GM19468 (cell line): Measurements from ENCODE around the gene MYH11.
"Not testable (repeated sequence)": the region's sequence is repeated elsewhere in the genome, so short reads cannot be mapped to it uniquely, and the experiment has no call there.

Experiments
- ATAC-seq: cut with Tn5 transposase; IDR thresholded peaks from one replicate; pipeline ENCODE4 v1.9.1; 2021; ENCODE audit warnings: mild to moderate bottlenecking, moderate library complexity, moderate number of reproducible peaks; ENCODE audit not compliant: unreplicated experiment; ENCODE audit errors: extremely low read depth

Gene MYH11

GRCh38 chr16:15879255-15879811 lies 22.5 kb upstream of the MYH11 start:
- ATAC-seq, result no peak

- ATAC-seq, result no peak
Observed at GRCh38 chr16:15876503-15876902, 19.7 kb upstream of the MYH11 start.

GRCh38 chr16:15874745-15875314 lies 18.0 kb upstream of the MYH11 start:
- ATAC-seq, result no peak

- ATAC-seq, result no peak
Observed at GRCh38 chr16:15873737-15874136, 16.9 kb upstream of the MYH11 start.

DNA sequence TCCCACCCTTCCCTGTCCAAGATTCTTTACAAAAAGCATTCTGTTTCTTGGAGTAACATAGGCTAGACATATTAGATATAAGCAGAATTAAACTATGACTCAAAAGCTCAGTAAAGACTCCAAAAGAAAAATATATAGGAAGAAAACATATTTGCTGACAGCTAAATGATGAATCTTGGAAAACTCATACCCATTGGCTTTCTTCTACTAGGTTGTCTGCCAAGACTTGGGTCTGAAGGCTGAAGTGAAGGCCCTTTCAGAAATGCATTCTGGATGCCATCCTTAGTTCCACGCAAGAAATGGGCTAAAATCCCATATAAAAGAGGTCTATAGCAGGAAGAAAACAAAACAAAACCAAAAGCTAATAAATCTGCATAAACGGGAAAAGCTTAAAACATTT lies 16.5 kb upstream of the MYH11 start:
- ATAC-seq, result no peak

DNA sequence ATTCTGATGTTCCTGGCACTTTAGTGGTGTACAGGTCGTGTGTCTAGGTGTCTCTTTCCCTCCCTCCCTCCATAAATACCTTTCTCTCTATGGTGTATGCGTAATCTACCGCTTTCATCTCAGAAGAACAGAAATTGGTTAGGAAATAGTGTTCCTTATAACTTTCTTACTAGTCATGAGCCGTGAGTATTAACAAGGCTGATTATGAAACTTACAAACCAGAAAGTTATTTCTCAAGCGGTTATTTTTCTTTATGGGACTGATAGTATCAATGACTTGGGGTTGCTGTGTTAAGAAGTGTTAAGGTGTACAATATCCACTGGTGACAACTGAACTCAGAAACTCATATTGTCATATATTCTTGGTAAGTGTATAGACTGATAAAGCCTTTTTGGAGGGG lies 13.2 kb upstream of the MYH11 start:
- ATAC-seq, result no peak

GRCh38 chr16:15866451-15866850 lies 9.6 kb upstream of the MYH11 start:
- no peak for ATAC-seq

DNA sequence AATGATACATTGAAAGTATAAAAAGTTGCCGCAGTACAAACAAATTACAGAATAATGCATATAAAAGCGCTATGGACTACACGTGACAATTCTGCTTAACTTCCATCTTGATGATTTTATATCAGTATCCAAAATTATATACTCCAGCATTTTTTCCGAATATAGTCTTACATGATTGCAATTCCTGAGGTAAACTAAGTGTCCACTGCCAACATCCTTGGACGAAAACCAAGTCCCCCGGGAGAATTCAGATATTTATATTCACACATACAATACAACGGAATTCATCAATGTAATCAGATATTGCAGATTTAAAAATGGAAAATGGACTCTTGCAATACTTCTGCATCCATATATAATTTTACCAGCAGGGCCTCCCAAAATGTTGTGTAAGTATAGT lies 8.9 kb upstream of the MYH11 start:
- no peak for ATAC-seq

DNA sequence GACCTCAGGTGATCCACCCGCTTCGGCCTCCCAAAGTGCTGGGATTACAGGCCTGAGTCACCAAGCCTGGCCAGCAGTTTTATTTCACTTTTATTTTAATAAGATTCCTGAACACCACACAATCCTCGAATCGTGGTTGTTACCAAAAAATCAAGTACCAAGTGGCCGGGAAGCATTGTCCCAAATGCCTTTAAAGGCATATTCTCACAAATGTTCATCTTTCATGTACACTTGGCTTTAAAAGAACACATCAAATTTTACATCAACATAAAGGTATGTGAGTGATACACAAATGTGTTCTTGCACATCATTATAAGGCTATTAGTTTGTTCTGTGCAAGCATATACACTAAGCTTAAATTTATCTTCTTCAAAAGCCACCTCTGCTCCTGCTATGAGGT lies 8.1 kb upstream of the MYH11 start:
- ATAC-seq, result no peak

DNA sequence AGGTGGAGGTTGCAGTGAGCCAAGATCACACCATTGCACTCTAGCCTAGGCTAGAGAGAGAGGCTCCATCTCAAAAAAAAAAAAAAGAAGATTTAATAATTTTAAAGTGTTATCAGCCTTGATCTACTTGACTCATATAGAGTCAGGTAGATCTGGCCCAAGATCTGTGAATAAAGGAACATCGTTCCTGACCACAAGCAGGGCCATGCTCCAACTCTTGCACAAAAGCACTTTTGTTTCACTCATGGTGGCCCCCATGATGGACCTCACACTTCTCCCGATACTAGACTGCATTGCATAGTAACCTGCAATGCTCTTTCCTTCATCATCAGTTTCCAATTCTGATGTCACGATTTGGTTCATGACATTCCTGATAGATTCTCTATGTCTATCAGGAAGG lies 5.2 kb upstream of the MYH11 start:
- no peak for ATAC-seq

GRCh38 chr16:15858921-15859668 lies 2.3 kb upstream of the MYH11 start:
- no peak for ATAC-seq

DNA sequence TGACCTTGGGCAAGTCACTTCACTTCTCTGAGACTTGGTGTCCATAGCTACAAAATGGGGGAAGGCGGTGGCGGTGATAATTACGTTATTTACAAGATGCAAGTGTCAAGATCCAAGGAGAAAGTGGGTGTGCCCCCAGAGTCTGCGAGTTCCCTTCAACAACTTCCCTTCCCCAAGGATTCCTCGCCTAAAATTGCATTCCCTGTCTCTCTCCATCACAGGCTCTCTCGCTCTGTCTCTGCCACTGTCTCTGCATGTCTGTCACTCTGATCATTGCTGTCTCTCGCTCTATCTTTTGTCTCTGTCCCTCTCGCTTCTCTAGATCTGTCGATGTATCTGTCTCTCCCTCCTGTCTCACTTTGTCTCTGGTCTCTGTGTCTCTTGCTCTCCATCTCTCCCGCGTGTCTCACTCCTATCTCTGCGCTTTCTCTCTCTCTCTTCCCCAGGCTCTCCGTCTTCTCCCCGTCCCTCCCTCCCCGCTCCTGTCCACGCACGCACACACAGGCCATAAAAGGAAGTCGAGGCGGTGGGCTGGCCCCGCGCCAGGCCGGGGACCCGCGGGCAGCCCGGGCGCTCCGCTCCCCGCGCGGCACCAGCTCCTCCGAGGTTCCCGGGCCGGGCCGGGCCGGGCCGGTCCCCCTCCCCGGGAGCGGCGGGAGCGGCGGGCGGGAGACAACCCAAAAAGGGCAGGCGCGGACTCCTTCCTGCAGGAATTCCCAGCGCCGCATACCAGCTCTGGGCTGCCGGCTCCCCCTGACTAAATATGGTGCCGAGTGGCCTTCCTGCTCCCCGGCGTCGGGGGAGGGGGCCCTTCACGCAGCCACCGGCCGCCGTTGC lies 1.1 kb upstream of the MYH11 start:
- ATAC-seq, result no peak

DNA sequence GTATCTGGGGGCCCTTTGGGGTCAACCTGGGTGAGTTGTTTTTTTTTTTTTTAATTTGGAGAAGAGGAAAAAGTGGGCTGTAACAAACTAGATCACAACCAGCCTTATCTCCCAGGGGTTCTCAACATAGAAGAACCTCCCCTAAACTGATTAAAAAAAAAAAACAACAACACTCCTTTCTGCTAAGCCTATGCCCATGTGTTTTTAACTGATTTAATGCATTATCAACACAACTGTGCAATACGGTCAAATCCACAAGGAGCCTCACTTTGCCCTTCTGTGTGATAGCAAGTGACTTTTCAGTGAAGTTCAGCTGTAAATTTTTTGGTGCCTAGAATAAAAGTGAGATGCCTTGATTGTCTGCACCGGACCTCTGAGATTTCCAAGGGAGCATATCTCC lies 646 bp downstream of the MYH11 start:
- no peak for ATAC-seq

DNA sequence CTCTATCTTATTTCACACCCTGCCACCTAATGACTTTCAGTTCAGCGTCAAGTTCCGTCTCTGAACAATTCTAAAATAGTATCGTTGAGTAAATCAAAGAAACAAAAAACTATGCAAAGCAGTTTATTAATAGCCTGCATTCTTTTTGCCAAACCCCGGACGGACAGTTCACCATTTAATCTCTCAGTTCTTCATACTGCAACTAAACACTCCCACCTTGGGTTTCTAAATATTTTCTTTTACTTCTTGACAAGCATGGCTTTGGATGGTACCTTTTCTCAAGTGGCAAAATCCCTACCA lies 1.2 kb downstream of the MYH11 start:
- peak; percentile 75 for ATAC-seq

- ATAC-seq, result no peak
Observed at GRCh38 chr16:15854906-15855703, 1.7 kb downstream of the MYH11 start.

DNA sequence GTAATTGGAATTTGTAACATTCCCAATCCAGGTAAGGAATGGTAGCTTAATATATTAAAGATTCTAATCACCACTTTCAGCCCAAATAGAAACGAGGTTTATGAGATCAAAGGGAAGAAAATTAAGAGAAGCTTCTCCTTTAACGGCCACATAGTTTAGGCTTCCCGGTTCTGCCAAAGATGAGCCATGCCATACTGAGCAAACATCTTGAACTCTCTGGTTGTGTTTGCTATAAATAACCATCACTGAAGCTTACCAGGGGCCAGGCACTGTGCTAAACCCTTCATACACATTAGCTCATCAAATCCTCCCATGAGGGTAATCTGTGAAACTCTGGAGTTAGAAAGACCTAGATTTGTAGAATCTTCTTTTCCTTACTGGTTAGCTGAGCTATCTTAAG lies 2.8 kb downstream of the MYH11 start:
- no peak for ATAC-seq

DNA sequence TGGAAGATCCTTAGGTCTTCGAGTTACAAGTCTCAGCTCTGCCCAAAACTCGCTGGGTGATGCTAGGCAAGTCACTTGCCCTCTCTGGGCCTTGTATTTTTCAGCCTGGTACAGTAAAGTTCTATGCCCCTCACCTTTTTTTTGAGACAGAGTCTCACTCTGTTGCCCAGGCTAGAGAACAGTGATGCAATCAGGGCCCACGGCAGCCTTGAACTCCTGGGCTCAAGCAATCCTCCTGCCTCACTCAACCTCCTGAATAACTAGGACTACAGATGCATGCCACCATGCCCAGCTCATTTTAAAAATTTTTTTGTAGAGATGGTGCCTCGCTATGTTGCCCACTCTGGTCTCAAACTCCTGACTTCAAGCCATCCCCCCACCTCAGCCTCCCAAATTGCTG lies 3.8 kb downstream of the MYH11 start:
- no peak for ATAC-seq

DNA sequence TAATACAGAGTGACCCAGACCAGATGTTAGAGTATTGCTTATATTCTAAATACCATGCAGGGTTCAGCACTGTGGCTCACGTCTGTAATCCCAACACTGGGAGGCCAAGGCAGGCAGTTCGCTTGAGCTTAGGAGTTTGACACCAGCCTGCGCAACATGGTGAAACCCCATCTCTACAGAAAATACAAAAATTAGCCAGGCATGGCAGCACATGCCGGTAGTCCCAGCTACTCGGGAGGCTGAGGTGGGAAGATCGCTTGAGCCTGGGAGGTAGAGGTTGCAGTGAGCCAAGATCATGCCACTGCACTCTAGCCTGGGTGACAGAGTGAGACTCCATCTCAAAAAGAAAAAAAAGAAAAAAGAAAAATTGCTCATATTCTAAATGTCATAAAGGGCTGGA lies 6.3 kb downstream of the MYH11 start:
- ATAC-seq, result not testable (repeated sequence)

DNA sequence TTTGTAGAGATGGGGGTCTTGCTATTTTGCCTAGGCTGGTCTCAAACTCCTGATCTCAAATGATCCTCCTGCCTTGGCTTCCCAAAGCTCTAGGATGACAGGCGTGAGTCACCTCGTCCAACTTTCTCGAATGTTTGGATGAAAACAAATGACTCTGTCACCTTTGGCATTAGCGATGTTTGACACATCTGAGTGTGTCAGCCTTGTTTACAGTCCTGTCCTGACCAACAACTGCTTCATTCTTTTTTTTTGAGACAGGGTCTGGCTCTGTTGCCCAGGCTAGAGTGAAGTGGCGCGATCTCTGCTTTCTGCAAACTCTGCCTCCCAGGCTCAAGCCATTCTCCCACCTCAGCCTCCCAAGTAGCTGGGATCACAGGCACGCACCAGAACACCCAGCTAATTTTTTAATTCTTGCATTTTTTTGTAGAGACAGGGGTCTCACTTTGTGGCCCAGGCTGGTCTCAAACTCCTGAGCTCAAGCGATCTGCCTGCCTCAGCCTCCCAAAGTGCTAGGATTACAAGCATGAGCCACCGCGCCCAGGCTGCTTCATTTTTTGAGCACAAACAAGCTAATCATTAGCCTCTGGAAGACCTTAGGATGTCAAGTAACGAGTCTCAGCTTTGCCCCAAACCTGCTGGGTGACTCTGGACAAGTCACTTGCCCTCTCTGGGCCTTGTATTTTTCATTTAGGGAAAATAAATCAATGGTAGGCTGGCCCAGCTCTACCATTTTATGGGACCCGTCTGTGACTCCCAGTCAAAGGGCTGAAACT lies 7.4 kb downstream of the MYH11 start:
- no peak for ATAC-seq
